22Rv1 (cell line): ENCODE measurements around the gene CAMK2N2.

Source experiments
- H3K27ac ChIP-seq: fragments of 450-650 bp; 2 replicates; pipeline ENCODE4 v1.5.1; 2017
- ZFX ChIP-seq: fragments of 450-650 bp; IDR thresholded peaks from 2 replicates; pipeline ENCODE4 v1.6.1; 2017; ENCODE audit warnings: antibody characterized with exemption, borderline replicate concordance
- TF ChIP-seq, protein P1 (sequence below): fragments of 450-650 bp; IDR thresholded peaks from 2 replicates; pipeline ENCODE4 v1.5.1; 2017; ENCODE audit warnings: mild to moderate bottlenecking

The CAMK2N2 gene

DNA sequence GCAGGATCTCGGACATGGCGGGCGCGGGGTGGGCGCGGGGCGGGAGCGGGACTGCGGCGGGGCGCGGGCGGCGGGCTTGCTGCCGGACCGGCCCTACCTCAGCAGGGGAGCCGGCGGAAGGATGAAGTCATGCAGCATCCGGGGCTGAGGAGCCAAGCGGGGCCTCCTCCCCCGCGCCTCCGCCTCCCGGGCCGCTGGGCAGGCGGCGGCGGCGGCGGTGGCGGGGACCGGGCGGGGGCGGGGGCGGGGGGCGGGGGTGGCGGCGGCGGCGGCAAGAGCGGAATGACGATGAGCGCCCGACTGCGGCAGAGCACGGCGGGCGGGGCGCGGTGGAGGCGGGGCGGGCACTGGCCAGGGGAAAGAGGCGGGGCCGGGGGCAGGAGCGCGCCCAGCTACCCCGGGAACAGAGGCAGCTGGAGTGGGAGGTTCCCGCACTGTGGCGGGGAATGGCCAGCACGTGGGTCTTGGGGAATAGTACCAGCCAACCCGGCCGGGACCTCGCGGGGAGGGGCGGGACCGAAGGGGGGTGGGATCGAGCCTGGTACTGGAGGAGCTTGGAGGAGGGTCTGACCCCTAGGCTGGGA lies at the start of gene CAMK2N2:
CAMK2N2 (minus strand) TSS at position 284 of the 584 bp plus-strand sequence; CDS start at position 16, 268 bp downstream.
- TF ChIP-seq, protein P1, sequence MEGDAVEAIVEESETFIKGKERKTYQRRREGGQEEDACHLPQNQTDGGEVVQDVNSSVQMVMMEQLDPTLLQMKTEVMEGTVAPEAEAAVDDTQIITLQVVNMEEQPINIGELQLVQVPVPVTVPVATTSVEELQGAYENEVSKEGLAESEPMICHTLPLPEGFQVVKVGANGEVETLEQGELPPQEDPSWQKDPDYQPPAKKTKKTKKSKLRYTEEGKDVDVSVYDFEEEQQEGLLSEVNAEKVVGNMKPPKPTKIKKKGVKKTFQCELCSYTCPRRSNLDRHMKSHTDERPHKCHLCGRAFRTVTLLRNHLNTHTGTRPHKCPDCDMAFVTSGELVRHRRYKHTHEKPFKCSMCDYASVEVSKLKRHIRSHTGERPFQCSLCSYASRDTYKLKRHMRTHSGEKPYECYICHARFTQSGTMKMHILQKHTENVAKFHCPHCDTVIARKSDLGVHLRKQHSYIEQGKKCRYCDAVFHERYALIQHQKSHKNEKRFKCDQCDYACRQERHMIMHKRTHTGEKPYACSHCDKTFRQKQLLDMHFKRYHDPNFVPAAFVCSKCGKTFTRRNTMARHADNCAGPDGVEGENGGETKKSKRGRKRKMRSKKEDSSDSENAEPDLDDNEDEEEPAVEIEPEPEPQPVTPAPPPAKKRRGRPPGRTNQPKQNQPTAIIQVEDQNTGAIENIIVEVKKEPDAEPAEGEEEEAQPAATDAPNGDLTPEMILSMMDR, result no peak
- no peak for TF ChIP-seq ZFX
- H3K27ac ChIP-seq, result peak within 1 kb of the TSS; percentile 85

DNA sequence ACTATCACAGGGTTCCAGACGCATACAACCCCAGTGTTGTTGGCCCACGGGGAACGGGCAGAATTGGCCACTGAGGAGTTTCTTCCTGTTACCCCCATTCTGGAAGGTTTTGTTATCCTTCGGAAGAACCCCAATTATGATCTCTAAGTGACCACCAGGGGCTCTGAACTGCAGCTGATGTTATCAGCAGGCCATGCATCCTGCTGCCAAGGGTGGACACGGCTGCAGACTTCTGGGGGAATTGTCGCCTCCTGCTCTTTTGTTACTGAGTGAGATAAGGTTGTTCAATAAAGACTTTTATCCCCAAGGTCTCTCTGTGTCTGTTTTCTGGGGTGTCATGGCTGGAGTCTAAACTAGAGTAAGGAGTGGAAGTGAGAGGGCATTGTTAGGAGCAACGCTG lies 47.4 kb upstream of the CAMK2N2 start:
- H3K27ac ChIP-seq, result no peak overlapping the region
- TF ChIP-seq, protein P1, result no peak
- TF ChIP-seq ZFX, result no peak

DNA sequence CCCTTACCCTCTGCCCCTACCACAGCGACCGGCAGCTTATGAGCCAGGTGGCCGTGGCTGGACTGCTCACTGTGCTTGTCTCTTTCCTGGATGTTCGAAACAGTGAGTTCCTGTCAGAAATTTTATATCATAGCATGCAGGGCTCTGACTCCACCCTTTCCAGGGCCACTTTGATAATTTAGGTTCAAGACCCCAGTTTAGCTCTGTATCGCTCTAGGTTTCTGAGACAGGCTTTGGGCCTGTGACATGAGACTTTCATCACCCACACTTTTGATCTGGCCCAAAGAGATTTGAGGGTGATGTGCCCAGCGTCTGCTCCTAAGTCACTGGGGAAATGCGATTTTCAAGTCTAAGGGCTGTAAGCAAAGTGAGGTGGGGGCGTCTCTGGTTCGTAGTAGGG lies 46.6 kb upstream of the CAMK2N2 start:
- H3K27ac ChIP-seq, result no peak overlapping the region
- TF ChIP-seq ZFX, result no peak
- TF ChIP-seq, protein P1, result no peak

DNA sequence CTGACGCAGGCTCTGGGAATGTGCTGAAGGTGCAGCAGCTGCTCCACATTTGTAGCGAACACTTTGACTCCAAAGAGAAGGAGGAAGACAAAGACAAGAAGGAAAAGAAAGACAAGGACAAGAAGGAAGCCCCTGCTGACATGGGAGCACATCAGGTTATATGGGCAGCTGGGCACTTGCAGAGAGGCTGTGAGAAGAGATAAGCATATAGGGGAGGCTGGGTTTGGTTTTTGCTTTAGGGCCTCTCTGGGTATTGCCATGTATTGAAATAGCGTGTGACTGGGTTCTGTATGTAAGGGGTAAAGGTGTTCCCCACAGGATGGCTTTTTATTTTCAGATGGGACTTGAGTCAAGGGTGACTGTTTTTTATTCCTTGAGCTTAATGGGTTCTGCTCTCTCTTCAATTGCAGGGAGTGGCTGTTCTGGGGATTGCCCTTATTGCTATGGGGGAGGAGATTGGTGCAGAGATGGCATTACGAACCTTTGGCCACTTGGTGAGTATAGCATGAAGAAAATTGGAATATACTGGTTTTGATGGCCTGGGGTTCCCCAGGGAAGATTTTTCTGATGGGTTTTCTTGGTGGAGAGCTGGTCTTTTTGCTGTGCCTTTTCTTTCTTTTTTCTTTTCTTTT lies 45.1 kb upstream of the CAMK2N2 start:
- no peak for TF ChIP-seq ZFX
- TF ChIP-seq, protein P1, result no peak

DNA sequence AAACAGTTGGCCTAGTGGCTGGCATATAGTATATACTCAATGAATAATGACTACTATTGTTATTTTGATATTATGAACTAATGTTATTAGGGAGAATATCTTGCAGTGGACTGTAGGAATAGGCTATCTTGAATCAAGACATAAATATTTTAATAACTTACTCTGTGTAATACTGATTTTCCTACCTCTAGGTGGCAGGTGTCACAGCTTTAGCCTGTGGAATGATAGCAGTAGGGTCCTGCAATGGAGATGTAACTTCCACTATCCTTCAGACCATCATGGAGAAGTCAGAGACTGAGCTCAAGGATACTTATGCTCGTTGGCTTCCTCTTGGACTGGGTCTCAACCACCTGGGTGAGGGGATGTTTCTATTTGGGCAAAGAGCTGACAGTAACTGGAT lies 44.2 kb upstream of the CAMK2N2 start:
- H3K27ac ChIP-seq, result no peak overlapping the region
- TF ChIP-seq ZFX, result no peak
- TF ChIP-seq, protein P1, result peak; percentile 66

More for the DNA sequence above, 45.1 kb upstream of the CAMK2N2 start:
- H3K27ac ChIP-seq, result no peak overlapping the region

DNA sequence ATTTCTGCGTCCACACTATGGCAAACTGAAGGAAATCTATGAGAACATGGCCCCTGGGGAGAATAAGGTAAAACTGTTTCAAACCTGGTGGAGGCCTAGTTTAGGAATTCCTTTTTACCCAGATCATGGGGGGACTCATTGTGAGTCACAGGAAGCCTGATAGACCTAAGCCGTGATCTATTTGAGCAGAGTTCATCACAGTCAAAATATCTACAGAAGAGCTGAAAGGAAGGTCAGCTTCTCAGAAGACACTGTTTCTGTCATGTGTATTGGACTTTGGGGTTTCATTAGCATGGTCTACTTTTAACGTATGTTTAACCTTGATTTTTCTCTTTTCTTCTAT lies 39.0 kb upstream of the CAMK2N2 start:
- TF ChIP-seq ZFX, result no peak
- TF ChIP-seq, protein P1, result no peak
- H3K27ac ChIP-seq, result no peak overlapping the region

DNA sequence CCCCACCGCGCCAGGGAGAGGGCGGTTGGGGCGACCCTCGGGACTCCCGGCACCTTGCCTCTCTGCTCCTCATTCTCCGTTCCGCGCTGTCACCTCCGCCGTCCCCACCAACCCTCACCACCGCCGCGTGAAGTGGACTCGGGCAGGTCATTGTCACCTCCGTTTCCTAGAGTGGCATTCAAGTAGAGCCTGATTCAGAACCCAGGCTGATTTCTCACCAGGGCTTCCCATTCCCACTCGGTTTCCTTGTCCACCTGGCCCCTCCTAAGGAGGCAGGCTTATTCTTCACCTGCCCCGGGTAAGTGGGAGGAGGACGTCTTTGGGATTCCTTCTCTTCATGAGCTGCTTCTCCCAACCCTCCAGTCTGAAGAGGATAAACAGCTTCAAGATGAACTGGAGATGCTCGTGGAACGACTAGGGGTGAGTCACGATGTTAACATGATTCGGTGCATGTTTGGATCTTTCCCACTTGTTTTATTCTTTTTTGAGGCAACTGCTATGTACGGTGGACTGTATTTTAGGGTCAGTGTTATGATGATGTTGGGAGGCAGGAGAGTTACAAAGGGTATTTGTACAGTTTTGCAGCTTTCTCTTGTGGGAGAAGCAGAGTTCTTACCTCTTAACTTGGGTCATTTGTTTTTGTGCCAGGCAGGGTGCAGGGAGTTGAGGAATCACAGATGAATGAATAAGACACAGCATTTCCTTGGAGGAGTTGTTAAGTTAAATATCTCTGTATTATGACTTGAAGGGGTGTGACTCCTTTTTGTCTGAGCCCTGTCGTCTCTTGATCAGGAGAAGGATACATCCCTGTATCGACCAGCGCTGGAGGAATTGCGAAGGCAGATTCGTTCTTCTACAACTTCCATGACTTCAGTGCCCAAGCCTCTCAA lies 38.4 kb upstream of the CAMK2N2 start:
- TF ChIP-seq, protein P1, result no peak
- TF ChIP-seq ZFX, result no peak
- peak overlapping the region; percentile 78 for H3K27ac ChIP-seq
